H1 (cell line): Measurements from ENCODE around the gene ZSCAN16. TPM values are rescaled to one million over a fixed set of nuclear protein-coding genes. Genes with fewer than 3 reads are reported as not detected.

Experiments
- CTCF ChIA-PET: fragments of 300-600 bp; sonication (Branson Sonifier 250); formaldehyde crosslinking; loops from one replicate; lab custom pipeline; 2021; ENCODE audit not compliant: partially characterized antibody; lab: Charles Lee
- POLR2A ChIA-PET: fragments of 300-600 bp; sonication (Branson Sonifier 250); formaldehyde crosslinking; loops from one replicate; lab custom pipeline; 2021; ENCODE audit warnings: inconsistent platforms; ENCODE audit not compliant: partially characterized antibody; lab: Charles Lee
- DNase-seq, 2 experiments: peaks; one replicate each; pipeline versions ENCODE4 v3.0.0 to v3.0.0-alpha.2; 2010 to 2022; ENCODE audit warnings: low spot score in 2 of 2, low read depth in 1 of 2, mixed read lengths in 1 of 2
- FAIRE-seq: peaks from 2 replicates; lab custom pipeline; 2011; peaks lifted over from hg19 to GRCh38; lab: Jason Lieb, UNC
- H2AFZ ChIP-seq: 2 replicates; pipeline ENCODE4 v1.8.1; 2012; ENCODE audit warnings: low read length, inconsistent platforms
- H2AK5ac ChIP-seq: 2 replicates; pipeline ENCODE4 v1.6.1; 2013; ENCODE audit warnings: low read depth, low read length
- H2BK120ac ChIP-seq: replicated peaks from 2 replicates; pipeline ENCODE3; 2013; ENCODE audit warnings: low read depth, low read length, inconsistent platforms
- H2BK12ac ChIP-seq: 2 replicates; pipeline ENCODE4 v1.6.1; 2013; ENCODE audit warnings: low read depth, low read length
- H2BK15ac ChIP-seq: 2 replicates; pipeline ENCODE4 v1.6.1; 2013; ENCODE audit warnings: low read length
- H2BK20ac ChIP-seq: 2 replicates; pipeline ENCODE4 v1.6.1; 2013; ENCODE audit warnings: low read length
- H2BK5ac ChIP-seq: 2 replicates; pipeline ENCODE4 v1.6.1; 2013; ENCODE audit warnings: low read depth, low read length
- H3K14ac ChIP-seq: 2 replicates; pipeline ENCODE4 v1.6.1; 2013; ENCODE audit warnings: inconsistent platforms; ENCODE audit not compliant: insufficient read length
- H3K18ac ChIP-seq: 2 replicates; pipeline ENCODE4 v1.6.1; 2013; ENCODE audit warnings: low read length; ENCODE audit errors: extremely low read depth
- H3K23ac ChIP-seq: 2 replicates; pipeline ENCODE4 v1.6.1; 2013; ENCODE audit warnings: inconsistent platforms; ENCODE audit not compliant: insufficient read length
- H3K23me2 ChIP-seq: 2 replicates; pipeline ENCODE4 v1.6.1; 2013; ENCODE audit warnings: low read depth, low read length
- H3K27ac ChIP-seq: 2 replicates; pipeline ENCODE4 v1.6.1; 2011; ENCODE audit warnings: low read depth, low read length, inconsistent platforms
- H3K27me3 ChIP-seq, 4 experiments: replicated peaks in 1 of 4; 1 replicate in 1 of 4; 2 replicates in 3 of 4; pipeline versions ENCODE4 v1.6.1 to v1.8.1; 2011 to 2013; ENCODE audit warnings: low read length in 3 of 4, mild to moderate bottlenecking in 3 of 4, inconsistent platforms in 2 of 4, mixed read lengths in 2 of 4, moderate library complexity in 1 of 4; ENCODE audit not compliant: control insufficient read depth in 3 of 4, insufficient read depth in 3 of 4; ENCODE audit errors: extremely low read depth in 1 of 4
- H3K36me3 ChIP-seq, 4 experiments: 2 replicates each; pipeline versions ENCODE4 v1.6.1 to v1.8.1; 2011 to 2013; ENCODE audit warnings: mild to moderate bottlenecking in 4 of 4, low read length in 3 of 4, moderate library complexity in 2 of 4, control low read depth in 1 of 4, inconsistent platforms in 1 of 4; ENCODE audit not compliant: insufficient read depth in 4 of 4, control insufficient read depth in 2 of 4
- H3K4ac ChIP-seq: replicated peaks from 2 replicates; pipeline ENCODE3; 2013; ENCODE audit warnings: low read length, low read depth, mixed read lengths, inconsistent platforms; ENCODE audit not compliant: insufficient read length
- H3K4me1 ChIP-seq, 4 experiments: replicated peaks in 1 of 4; 1 replicate in 1 of 4; 2 replicates in 3 of 4; pipeline versions ENCODE4 v1.6.1 to v1.8.1; 2011 to 2013; ENCODE audit warnings: low read length in 3 of 4, inconsistent platforms in 2 of 4, mixed read lengths in 1 of 4; ENCODE audit not compliant: insufficient read depth in 4 of 4, control insufficient read depth in 3 of 4
- H3K4me2 ChIP-seq, 2 experiments: 2 replicates each; pipeline versions ENCODE4 v1.6.1 to v1.8.1; 2011 to 2013; ENCODE audit warnings: low read depth in 2 of 2, low read length in 2 of 2, control low read depth in 1 of 2, inconsistent platforms in 1 of 2, mild to moderate bottlenecking in 1 of 2; ENCODE audit not compliant: insufficient read depth in 1 of 2
- H3K4me3 ChIP-seq, 4 experiments: fragments of 200-600, 300-600 bp in 1 of 4; sonication (generic), shearing (Covaris generic), sonication (Bioruptor Twin) in 1 of 4; 2 replicates each; pipeline versions ENCODE4 v1.5.1 to v1.8.1; 2011 to 2016; ENCODE audit warnings: low read length in 4 of 4, low read depth in 3 of 4, control low read depth in 2 of 4, inconsistent platforms in 2 of 4, mild to moderate bottlenecking in 2 of 4, mixed read lengths in 1 of 4, moderate library complexity in 1 of 4; ENCODE audit not compliant: insufficient read depth in 2 of 4; ENCODE audit errors: extremely low read depth in 1 of 4
- H3K56ac ChIP-seq: replicated peaks from 2 replicates; pipeline ENCODE3; 2013; ENCODE audit warnings: low read depth, mild to moderate bottlenecking, mixed read lengths, low read length, inconsistent platforms; ENCODE audit not compliant: insufficient read length
- H3K79me1 ChIP-seq: 2 replicates; pipeline ENCODE4 v1.6.1; 2013; ENCODE audit warnings: low read depth, low read length, control low read depth
- H3K79me2 ChIP-seq, 2 experiments: 2 replicates each; pipeline versions ENCODE4 v1.6.1 to v1.8.1; 2012 to 2013; ENCODE audit warnings: low read length in 2 of 2, mild to moderate bottlenecking in 2 of 2, inconsistent platforms in 1 of 2; ENCODE audit not compliant: insufficient read depth in 2 of 2, control insufficient read depth in 1 of 2
- H3K9ac ChIP-seq, 4 experiments: replicated peaks in 1 of 4; 1 replicate in 1 of 4; 2 replicates in 3 of 4; pipeline versions ENCODE4 v1.6.1 to v1.8.1; 2011 to 2013; ENCODE audit warnings: low read depth in 3 of 4, low read length in 3 of 4, control low read depth in 2 of 4, mild to moderate bottlenecking in 2 of 4, moderate library complexity in 2 of 4, inconsistent platforms in 1 of 4; ENCODE audit errors: extremely low read depth in 1 of 4
- H3K9me3 ChIP-seq, 2 experiments: 2 replicates each; pipeline versions ENCODE4 v1.6.1 to v1.8.1; 2012 to 2013; ENCODE audit warnings: mild to moderate bottlenecking in 2 of 2, moderate library complexity in 2 of 2, control low read depth in 1 of 2, inconsistent platforms in 1 of 2, low read depth in 1 of 2, low read length in 1 of 2, mixed read lengths in 1 of 2; ENCODE audit not compliant: insufficient read depth in 2 of 2
- H4K20me1 ChIP-seq, 2 experiments: replicated peaks in 1 of 2; 2 replicates each; pipeline versions ENCODE3 to v1.8.1; 2011 to 2013; ENCODE audit warnings: inconsistent platforms in 2 of 2, low read length in 2 of 2, mild to moderate bottlenecking in 1 of 2; ENCODE audit not compliant: insufficient read depth in 2 of 2, control insufficient read depth in 1 of 2
- H4K5ac ChIP-seq: 2 replicates; pipeline ENCODE4 v1.6.1; 2013; ENCODE audit warnings: low read length, low read depth, mixed read lengths, inconsistent platforms; ENCODE audit not compliant: insufficient read length
- H4K8ac ChIP-seq: 2 replicates; pipeline ENCODE4 v1.8.0; 2013; ENCODE audit warnings: mild to moderate bottlenecking, moderate library complexity, low read length, inconsistent platforms; ENCODE audit not compliant: insufficient read depth; ENCODE audit errors: extremely low read depth
- H4K91ac ChIP-seq: replicated peaks from 2 replicates; pipeline ENCODE3; 2013; ENCODE audit warnings: low read length, mixed read lengths, inconsistent platforms; ENCODE audit not compliant: insufficient read length
- BACH1 ChIP-seq: IDR thresholded peaks from 2 replicates; pipeline ENCODE4 v1.6.1; 2012; ENCODE audit warnings: low read length, improper control_type of control experiment
- CBX8 ChIP-seq: fragments of 300-800, 300-1000 bp; sonication (generic); IDR thresholded peaks from 2 replicates; pipeline ENCODE4 v1.7.1; 2016; ENCODE audit warnings: low read depth, low read length, borderline replicate concordance
- JUND ChIP-seq: IDR thresholded peaks from 2 replicates; pipeline ENCODE4 v1.6.1; 2011; ENCODE audit warnings: mild to moderate bottlenecking, improper control_type of control experiment, low read length
- SAP30 ChIP-seq: fragments of 300-600 bp; sonication (generic); IDR thresholded peaks from 2 replicates; pipeline ENCODE4 v1.7.1; 2012; ENCODE audit warnings: low read length, moderate library complexity, mild to moderate bottlenecking, inconsistent platforms; ENCODE audit not compliant: insufficient read depth, insufficient replicate concordance
- SIX5 ChIP-seq: IDR thresholded peaks from 2 replicates; pipeline ENCODE4 v1.6.1; 2011; ENCODE audit warnings: mild to moderate bottlenecking, low read depth, low read length
- SP2 ChIP-seq: IDR thresholded peaks from 2 replicates; pipeline ENCODE4 v1.6.1; 2012; ENCODE audit warnings: mild to moderate bottlenecking, low read length, inconsistent platforms
- USF2 ChIP-seq: IDR thresholded peaks from 2 replicates; pipeline ENCODE4 v1.6.1; 2011; ENCODE audit warnings: low read length, improper control_type of control experiment
- WGBS, 2 experiments: shearing (Covaris generic) in 1 of 2; methylation state at CpG; one replicate each; pipeline versions ENCODE4 v1.1.6 to v1.1.7; 2013 to 2015; ENCODE audit warnings: low lambda C conversion rate in 2 of 2, mixed read lengths in 2 of 2, inconsistent platforms in 1 of 2, low coverage in 1 of 2, missing lambda C conversion rate in 1 of 2; ENCODE audit not compliant: insufficient replicate concordance in 2 of 2, insufficient coverage in 1 of 2, insufficient read length in 1 of 2; ENCODE audit errors: extremely low coverage in 1 of 2, missing lambda C conversion rate in 1 of 2; 5-methylcytosine and 5-hydroxymethylcytosine counted together
- polyA plus RNA-seq, 7 experiments: library from polyadenylated mRNA; depleted of rRNA in 3 of 7; stranded (reverse) in 5 of 7; unstranded in 2 of 7; fragments of >200 nt in 5 of 7; fragments of 200-250 nt in 2 of 7; gene quantifications; 1 replicate in 5 of 7; 2 replicates in 1 of 7; 4 replicates in 1 of 7; pipeline versions ENCODE4 v1.2.1 to v1.2.3, GENCODE V29; 2011 to 2013; ENCODE audit warnings: missing spikeins in 2 of 7, mixed read lengths in 2 of 7
- total RNA-seq: library from RNA; stranded (reverse); fragmentation: NEBNext Ultra II Directional; extraction: Animal tissue kit (Norgen Biotek cat#: 25700); gene quantifications from 2 replicates; pipeline ENCODE4 v1.2.1, GENCODE V29; 2021

ZSCAN16 gene
- total and polyA plus RNA-seq, 2 of the 8 experiments (the other 6 are each of a cell fraction or from before 2014, with no cell fraction given): 3.6 to 9.4 TPM

GRCh38 chr6:28153546-28153945, 29.1 kb downstream of the ZSCAN16 start:
- Histone ChIP-seq H3K27ac (no peak overlapping the region), H3K79me1 (no peaks in the 10 kb centered on the region), H3K4me1 (no peaks in the 10 kb centered on the region), H3K18ac (no peak overlapping the region), H4K8ac (no peak overlapping the region; the same call in 1 of the 2 replicates), H2AK5ac (no peak overlapping the region), H3K27me3 (no peaks in the 10 kb centered on the region), H2BK5ac (no peak overlapping the region), H2BK12ac (no peak overlapping the region), H3K56ac (no peak overlapping the region), H3K9ac (no peak overlapping the region), H4K91ac (no peak overlapping the region), H3K36me3 (peaks cover 30 to 76% (median 60%) of the 10 kb centered on the region in 4 experiments), H2BK15ac (no peak overlapping the region), H3K23me2 (no peaks in the 10 kb centered on the region), H3K9me3 (peaks cover 13 to 15% of the 10 kb centered on the region in 2 experiments), H3K23ac (no peak overlapping the region), H2BK120ac (no peak overlapping the region), H3K4ac (no peak overlapping the region), H2AFZ (no peak overlapping the region), H3K4me2 (no peak overlapping the region), H3K14ac (no peak overlapping the region), H4K5ac (no peak overlapping the region), H3K4me3 (no peak overlapping the region), H2BK20ac (no peak overlapping the region), H4K20me1 (peaks cover 2 to 3% of the 10 kb centered on the region in 2 experiments), H3K79me2 (no peaks in the 10 kb centered on the region)
- DNase-seq: no peak
- CTCF ChIA-PET: interaction anchor here (1.0 kb wide), 1 partner anchor 203 kb away, joined by 3 read pairs; no protein-coding TSS in a partner anchor
- FAIRE-seq: no peak
- 92% methylated on average over 1 of the region's 1 CpG; no CpG with 5 or more reads in 1 of the 2 experiments for WGBS, 2 experiments
- POLR2A ChIA-PET: interaction anchor here (1.5 to 3.1 kb wide), 3 partner anchors 9 to 17 kb away, joined by 4 to 10 read pairs (median 6); partner anchors contain the start of gene ZKSCAN8
- TF ChIP-seq SIX5: no peak
- no peak for TF ChIP-seq JUND
- TF ChIP-seq USF2: no peak
- no peak for TF ChIP-seq SAP30
- TF ChIP-seq CBX8: no peak
- no peak for TF ChIP-seq SP2
- TF ChIP-seq BACH1: no peak
